Astrocyte (in vitro differentiated cells and primary cell): Measurements from ENCODE around the gene MGMT. TPM values are rescaled to one million over a fixed set of nuclear protein-coding genes. Genes with fewer than 3 reads are reported as not detected.

Experiments
- DNase-seq: peaks from one replicate; pipeline ENCODE4 v3.0.0-alpha.2; 2010; ENCODE audit warnings: low read depth
- FAIRE-seq: peaks from 2 replicates; lab custom pipeline; 2011; peaks lifted over from hg19 to GRCh38; lab: Jason Lieb, UNC
- H2AFZ ChIP-seq: 2 replicates; pipeline ENCODE4 v1.6.0; 2012; ENCODE audit warnings: low read depth, low read length, inconsistent platforms
- H3K27ac ChIP-seq: 2 replicates; pipeline ENCODE4 v1.5.1; 2011; ENCODE audit warnings: low read depth, low read length, inconsistent platforms
- H3K27me3 ChIP-seq: 2 replicates; pipeline ENCODE4 v1.6.0; 2011; ENCODE audit warnings: low read length, inconsistent platforms; ENCODE audit not compliant: insufficient read depth
- H3K36me3 ChIP-seq: 2 replicates; pipeline ENCODE4 v1.5.1; 2011; ENCODE audit warnings: low read length, inconsistent platforms; ENCODE audit not compliant: insufficient read depth
- H3K4me1 ChIP-seq: 2 replicates; pipeline ENCODE4 v1.5.1; 2011; ENCODE audit warnings: low read length, inconsistent platforms; ENCODE audit not compliant: insufficient read depth
- H3K4me2 ChIP-seq: 2 replicates; pipeline ENCODE4 v1.6.0; 2012; ENCODE audit warnings: low read length, inconsistent platforms
- H3K4me3 ChIP-seq: 2 replicates; pipeline ENCODE4 v1.5.1; 2011; ENCODE audit warnings: low read depth, mild to moderate bottlenecking, low read length, inconsistent platforms; ENCODE audit not compliant: insufficient read depth
- H3K79me2 ChIP-seq: 2 replicates; pipeline ENCODE4 v1.6.0; 2012; ENCODE audit warnings: mild to moderate bottlenecking, low read length, inconsistent platforms; ENCODE audit not compliant: insufficient read depth
- H3K9ac ChIP-seq: 2 replicates; pipeline ENCODE4 v1.6.0; 2012; ENCODE audit warnings: mild to moderate bottlenecking, low read length, inconsistent platforms
- H3K9me3 ChIP-seq: 2 replicates; pipeline ENCODE4 v1.5.1; 2012; ENCODE audit warnings: low read depth, mild to moderate bottlenecking, low read length, inconsistent platforms; ENCODE audit not compliant: insufficient read depth
- H4K20me1 ChIP-seq: 2 replicates; pipeline ENCODE4 v1.6.0; 2012; ENCODE audit warnings: low read length, inconsistent platforms; ENCODE audit not compliant: insufficient read depth
- H3K27ac Mint-ChIP-seq: one replicate; pipeline ENCODE4 v1.8.0; 2021; ENCODE audit warnings: mild to moderate bottlenecking, mixed read lengths; ENCODE audit not compliant: unreplicated experiment
- H3K27me3 Mint-ChIP-seq: one replicate; pipeline ENCODE4 v1.8.0; 2021; ENCODE audit warnings: low read depth, mixed read lengths; ENCODE audit not compliant: unreplicated experiment
- H3K36me3 Mint-ChIP-seq: one replicate; pipeline ENCODE4 v1.8.0; 2021; ENCODE audit warnings: low read depth, mixed read lengths; ENCODE audit not compliant: unreplicated experiment
- H3K4me1 Mint-ChIP-seq: one replicate; pipeline ENCODE4 v1.8.0; 2021; ENCODE audit warnings: low read depth, mixed read lengths; ENCODE audit not compliant: unreplicated experiment
- H3K4me3 Mint-ChIP-seq: one replicate; pipeline ENCODE4 v1.8.0; 2021; ENCODE audit warnings: mild to moderate bottlenecking, moderate library complexity, mixed read lengths; ENCODE audit not compliant: unreplicated experiment
- H3K9me3 Mint-ChIP-seq: one replicate; pipeline ENCODE4 v1.8.0; 2021; ENCODE audit warnings: mild to moderate bottlenecking, mixed read lengths; ENCODE audit not compliant: unreplicated experiment
- CTCF ChIP-seq: IDR thresholded peaks from 2 replicates; pipeline ENCODE4 v1.5.1; 2011; ENCODE audit warnings: low read depth, mild to moderate bottlenecking, inconsistent platforms, low read length, moderate library complexity; ENCODE audit not compliant: insufficient read depth
- EZH2 ChIP-seq: IDR thresholded peaks from 2 replicates; pipeline ENCODE4 v1.6.1; 2012; ENCODE audit warnings: mild to moderate bottlenecking, low read length, inconsistent platforms; ENCODE audit not compliant: insufficient read depth
- total RNA-seq: library from RNA; stranded (reverse); gene quantifications from 2 replicates; pipeline ENCODE4 v1.2.1, GENCODE V29; 2021

The MGMT gene
- total RNA-seq, 1 donor from 2014 or later, result 9.5 TPM

- Histone ChIP-seq H3K9ac (no peak overlapping the region), H3K4me1 (no peaks in the 10 kb centered on the region), H2AFZ (no peak overlapping the region), H3K9me3 (peaks cover 2% of the 10 kb centered on the region), H3K27ac (no peak overlapping the region), H3K4me3 (no peak overlapping the region), H3K36me3 (no peaks in the 10 kb centered on the region), H3K27me3 (no peaks in the 10 kb centered on the region), H3K79me2 (no peaks in the 10 kb centered on the region), H4K20me1 (no peaks in the 10 kb centered on the region), H3K4me2 (no peak overlapping the region)
- H3K4me1 Mint-ChIP-seq, result no peaks in the 10 kb centered on the region
- H3K27me3 Mint-ChIP-seq, result no peaks in the 10 kb centered on the region
- DNase-seq (no peak), FAIRE-seq (no peak)
- TF ChIP-seq EZH2 (no peak), CTCF (no peak)
- H3K36me3 Mint-ChIP-seq, result peaks cover 12% of the 10 kb centered on the region
- no peak overlapping the region for H3K4me3 Mint-ChIP-seq
- no peak overlapping the region for H3K27ac Mint-ChIP-seq
- H3K9me3 Mint-ChIP-seq, result peaks cover 7% of the 10 kb centered on the region
These were observed 209.0 kb downstream of the MGMT start for GRCh38 chr10:129676014-129676413.

GRCh38 chr10:129677377-129677927 lies 210.4 kb downstream of the MGMT start:
- FAIRE-seq, result no peak
- Histone ChIP-seq H3K79me2 (no peaks in the 10 kb centered on the region), H4K20me1 (no peaks in the 10 kb centered on the region), H3K4me2 (no peak overlapping the region), H3K9ac (no peak overlapping the region), H3K27ac (no peak overlapping the region), H3K27me3 (no peaks in the 10 kb centered on the region), H3K4me3 (no peak overlapping the region), H3K36me3 (no peaks in the 10 kb centered on the region), H2AFZ (no peak overlapping the region), H3K9me3 (peaks cover 2% of the 10 kb centered on the region), H3K4me1 (no peaks in the 10 kb centered on the region)
- no peaks in the 10 kb centered on the region for H3K27me3 Mint-ChIP-seq
- H3K4me1 Mint-ChIP-seq, result no peaks in the 10 kb centered on the region
- peaks cover 3% of the 10 kb centered on the region for H3K9me3 Mint-ChIP-seq
- TF ChIP-seq EZH2 (no peak), CTCF (no peak)
- H3K4me3 Mint-ChIP-seq, result no peak overlapping the region
- no peak overlapping the region for H3K27ac Mint-ChIP-seq
- H3K36me3 Mint-ChIP-seq, result peaks cover 12% of the 10 kb centered on the region
- DNase-seq, result no peak

GRCh38 chr10:129678186-129678585 lies 211.1 kb downstream of the MGMT start:
- Mint-ChIP-seq H3K27ac (no peak overlapping the region), H3K4me1 (no peaks in the 10 kb centered on the region), H3K9me3 (peaks cover 3% of the 10 kb centered on the region), H3K36me3 (peaks cover 12% of the 10 kb centered on the region), H3K4me3 (no peak overlapping the region), H3K27me3 (no peaks in the 10 kb centered on the region)
- peaks cover 2% of the 10 kb centered on the region for H3K9me3 ChIP-seq
- no peak overlapping the region for H3K9ac ChIP-seq
- no peaks in the 10 kb centered on the region for H4K20me1 ChIP-seq
- no peak overlapping the region for H3K4me3 ChIP-seq
- H3K4me1 ChIP-seq, result no peaks in the 10 kb centered on the region
- no peaks in the 10 kb centered on the region for H3K27me3 ChIP-seq
- no peak for DNase-seq
- no peak overlapping the region for H3K27ac ChIP-seq
- no peaks in the 10 kb centered on the region for H3K36me3 ChIP-seq
- H2AFZ ChIP-seq, result no peak overlapping the region
- TF ChIP-seq EZH2, result no peak
- TF ChIP-seq CTCF, result no peak
- no peak overlapping the region for H3K4me2 ChIP-seq
- no peaks in the 10 kb centered on the region for H3K79me2 ChIP-seq
- no peak for FAIRE-seq
